NCI-H1436 treated with DMSO at 0.1 percent for 48 hours (cell line): ENCODE measurements around the gene KRTCAP2.

Experiments used
- DNase-seq: peaks from one replicate; lab custom pipeline; 2025; lab: John Stamatoyannopoulos, UW

KRTCAP2 gene

DNA sequence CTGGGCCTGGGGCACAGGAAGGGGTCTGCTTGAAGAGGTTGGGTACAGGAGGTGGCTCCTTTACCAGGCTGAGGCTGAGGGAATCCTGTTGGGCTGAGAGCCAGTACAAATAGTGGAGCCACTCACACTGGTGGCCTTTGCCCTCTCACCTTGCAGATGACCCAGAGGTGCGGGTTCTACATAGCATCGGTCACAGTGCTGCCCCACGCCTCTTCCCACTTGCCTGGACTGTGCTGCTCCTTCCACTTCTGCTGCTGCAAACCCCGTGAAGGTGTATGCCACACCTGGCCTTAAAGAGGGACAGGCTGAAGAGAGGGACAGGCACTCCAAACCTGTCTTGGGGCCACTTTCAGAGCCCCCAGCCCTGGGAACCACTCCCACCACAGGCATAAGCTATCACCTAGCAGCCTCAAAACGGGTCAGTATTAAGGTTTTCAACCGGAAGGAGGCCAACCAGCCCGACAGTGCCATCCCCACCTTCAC, 39.3 kb downstream of the KRTCAP2 start:
- no peak for DNase-seq

DNA sequence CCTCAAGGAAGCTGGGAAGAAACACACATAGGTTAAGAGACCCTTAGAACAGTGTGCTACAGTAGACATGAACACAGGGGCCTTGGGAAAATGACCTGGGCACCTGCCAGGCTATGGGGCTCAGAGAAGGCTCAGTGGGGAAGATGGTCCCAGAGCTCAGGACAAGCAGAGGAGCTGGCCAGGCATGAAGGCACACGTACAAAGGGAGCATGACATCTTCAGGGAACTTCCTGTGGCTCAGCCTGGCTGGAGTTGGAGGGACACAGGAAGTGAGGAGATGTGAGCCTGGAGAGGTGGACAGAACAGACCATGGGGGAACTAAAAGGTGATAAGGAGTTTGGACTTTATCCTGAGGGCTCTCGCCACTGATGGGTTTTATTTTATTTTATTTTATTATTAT, 41.2 kb downstream of the KRTCAP2 start:
- DNase-seq: no peak

DNA sequence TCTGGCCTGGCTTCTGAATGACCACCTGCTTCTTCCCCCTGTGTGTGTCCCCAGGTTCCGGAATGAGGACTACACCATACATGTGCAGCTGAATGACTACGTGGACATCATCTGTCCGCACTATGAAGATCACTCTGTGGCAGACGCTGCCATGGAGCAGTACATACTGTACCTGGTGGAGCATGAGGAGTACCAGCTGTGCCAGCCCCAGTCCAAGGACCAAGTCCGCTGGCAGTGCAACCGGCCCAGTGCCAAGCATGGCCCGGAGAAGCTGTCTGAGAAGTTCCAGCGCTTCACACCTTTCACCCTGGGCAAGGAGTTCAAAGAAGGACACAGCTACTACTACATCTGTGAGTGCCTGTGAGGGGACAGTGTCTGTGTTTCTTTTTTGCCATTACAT, 41.8 kb downstream of the KRTCAP2 start:
- DNase-seq: no peak

DNA sequence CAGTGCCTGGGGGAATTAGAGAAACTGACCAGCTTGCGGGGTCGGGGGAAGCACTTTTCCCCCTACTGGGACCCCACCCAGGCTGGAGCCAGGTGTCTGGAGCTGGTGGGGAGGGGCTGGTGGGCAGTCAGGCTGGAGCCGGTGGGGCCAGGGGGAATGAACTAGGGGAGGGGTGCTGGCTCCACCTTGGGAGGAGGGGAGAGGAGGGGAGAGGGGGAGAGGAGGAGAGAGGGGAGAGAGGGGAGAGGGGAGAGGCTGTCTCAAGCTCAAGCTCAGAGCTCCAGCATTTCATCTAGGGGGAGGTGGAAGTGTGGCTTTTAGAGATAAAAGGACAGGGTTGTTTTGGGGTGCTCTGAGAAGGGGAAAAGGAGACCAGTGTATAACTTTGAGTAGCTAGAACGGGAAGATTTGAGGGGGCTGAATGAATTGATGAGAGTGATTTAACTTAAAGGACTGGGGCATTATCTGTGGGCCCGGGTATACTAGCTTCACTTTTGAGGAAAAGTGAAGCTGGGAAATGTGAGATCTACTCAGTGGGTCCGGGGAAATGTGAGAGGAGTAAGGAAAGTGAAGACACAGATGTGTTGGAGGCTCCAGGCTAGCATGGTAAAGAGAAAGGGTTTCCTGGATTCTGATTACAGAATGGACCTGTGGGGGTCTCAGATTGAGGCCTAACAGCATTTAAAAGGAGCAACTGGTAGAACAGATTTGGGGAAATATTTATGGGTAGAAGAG, 42.7 kb downstream of the KRTCAP2 start:
- no peak for DNase-seq

DNA sequence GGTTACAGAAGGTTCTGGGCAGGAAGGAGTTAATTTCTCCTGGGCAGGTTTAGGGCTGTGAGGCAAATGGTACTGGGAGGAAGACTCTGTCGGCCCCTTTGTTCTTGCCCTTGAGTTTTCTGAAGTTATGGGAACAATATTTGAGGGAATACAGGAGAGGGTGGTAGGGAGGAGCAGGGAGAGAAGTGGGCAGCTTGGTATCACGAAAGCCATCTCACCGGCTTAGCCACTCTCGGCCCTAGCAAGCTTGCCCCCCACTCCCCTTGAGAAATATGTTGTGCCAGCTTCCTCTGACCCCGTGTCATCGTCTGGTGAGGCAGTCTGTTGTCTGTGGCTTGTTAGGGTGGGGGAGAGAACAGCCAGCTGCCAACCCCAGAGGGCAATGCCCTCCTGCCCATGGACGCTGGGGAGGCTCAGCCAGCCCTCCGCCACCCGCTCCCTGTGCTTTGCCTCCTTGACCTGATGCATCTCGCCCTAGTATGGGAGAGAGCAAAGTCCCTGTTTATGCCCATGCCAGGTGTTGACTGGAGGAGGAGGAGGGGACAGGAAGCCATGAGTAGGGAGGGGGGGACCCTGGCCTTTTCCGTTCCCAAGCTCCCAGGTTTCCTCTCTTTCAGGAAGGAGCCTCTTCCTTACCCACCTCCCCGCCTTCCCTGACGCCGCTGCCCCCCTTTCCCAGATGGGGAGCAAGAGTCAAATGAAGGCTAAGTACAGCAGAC, 44.2 kb downstream of the KRTCAP2 start:
- no peak for DNase-seq

DNA sequence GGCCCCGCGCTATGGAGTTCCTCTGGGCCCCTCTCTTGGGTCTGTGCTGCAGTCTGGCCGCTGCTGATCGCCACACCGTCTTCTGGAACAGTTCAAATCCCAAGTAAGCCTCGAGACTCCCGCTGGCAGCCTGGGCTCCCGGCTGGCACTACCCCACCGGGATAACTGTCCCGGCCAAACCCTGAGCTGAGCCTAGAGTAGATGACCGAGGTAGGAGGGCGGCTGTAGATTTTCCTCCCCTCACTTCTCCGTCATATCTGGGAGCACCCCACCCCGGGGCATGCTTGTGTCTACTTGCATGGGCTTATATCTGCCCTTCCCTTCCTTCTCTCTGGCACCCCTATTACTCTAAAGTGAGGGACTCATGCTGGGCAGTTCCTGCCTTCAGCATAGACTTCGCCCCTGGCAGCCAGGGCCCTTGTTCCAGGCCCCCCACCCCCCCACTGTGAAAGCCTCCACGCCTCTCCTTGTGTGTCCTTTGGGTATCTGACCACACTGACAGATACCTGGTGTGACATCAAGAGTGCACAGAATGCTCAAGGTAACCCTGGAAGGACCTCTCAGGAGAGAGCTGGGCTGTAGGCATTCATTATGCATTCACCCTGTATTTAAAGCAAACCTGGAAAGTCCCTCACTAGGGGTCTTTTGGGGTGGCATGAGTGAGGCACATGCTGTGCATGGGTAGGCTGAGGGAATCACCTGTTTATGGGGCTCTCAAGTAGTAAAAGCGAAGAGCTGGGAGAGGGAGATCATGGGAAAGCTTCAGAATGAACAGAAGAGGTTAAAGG, 44.9 kb downstream of the KRTCAP2 start:
- DNase-seq: no peak

DNA sequence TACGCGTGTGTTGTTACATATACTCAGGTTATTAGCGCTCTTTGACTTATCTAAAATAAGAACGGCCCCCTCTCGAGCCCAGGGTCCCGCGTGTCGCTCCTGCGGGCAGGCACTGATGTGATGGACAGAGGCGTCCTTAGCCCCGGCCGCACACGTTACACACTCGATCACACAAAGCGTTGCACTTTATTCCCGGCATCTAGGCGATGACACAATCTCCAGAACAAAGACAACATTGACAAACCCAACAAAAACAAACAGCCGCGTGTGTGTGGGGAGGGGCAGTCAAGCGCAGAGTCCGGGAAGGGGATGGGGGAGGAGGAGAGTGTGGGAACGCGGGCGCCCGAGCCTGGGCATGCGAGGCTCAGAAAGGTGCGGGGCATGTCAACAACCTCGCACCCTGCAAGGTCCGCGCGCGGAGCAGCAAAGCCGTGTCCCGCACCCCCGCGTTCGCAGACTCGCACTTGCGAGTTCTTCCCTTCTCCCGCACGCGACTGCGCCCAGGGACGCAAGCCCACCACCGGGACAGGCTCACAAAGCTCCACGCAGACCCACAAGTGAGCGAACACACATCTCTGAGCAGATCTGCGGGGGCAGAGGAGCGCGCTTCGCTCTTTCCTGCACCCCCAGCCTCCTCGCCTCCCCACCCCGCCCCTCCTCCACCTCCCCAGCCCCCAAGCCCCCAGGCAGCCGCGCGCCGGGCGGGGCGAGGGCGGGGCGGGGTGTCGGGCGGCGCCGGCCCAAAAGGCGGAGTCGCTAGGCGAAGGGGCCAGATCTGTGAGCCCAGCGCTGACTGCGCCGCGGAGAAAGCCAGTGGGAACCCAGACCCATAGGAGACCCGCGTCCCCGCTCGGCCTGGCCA, 45.8 kb downstream of the KRTCAP2 start, which contains the start of gene EFNA1:
EFNA1 (plus strand) TSS at position 772 of the 862 bp plus-strand sequence. CDS start 102 bp downstream, outside the sequence.
- no peak for DNase-seq

DNA sequence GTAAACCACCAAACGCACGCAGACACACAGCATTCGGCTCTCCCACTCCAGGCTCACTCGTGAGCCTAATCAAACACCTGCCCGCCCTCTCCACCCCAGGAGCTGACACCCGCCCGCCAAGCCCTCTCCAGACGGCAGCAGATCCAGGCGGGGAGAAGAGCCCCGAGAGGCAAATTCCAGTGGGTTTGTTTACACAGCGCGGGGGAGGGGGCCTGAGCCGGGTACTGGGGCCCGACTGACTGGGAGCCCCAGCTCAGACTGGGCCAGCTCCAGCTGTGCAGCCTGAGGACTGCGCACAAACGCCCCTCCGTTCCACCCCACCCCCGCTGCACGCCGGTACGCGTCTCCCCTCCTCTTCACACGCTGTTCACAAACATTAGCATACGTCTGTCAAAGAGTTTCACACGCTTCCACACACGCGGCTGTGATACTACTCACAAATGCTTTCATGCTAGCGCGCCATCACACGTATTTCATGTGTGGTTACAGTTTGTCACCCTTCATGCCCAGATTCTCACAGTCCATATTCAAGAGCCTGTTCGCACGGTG, 46.5 kb downstream of the KRTCAP2 start:
- no peak for DNase-seq

DNA sequence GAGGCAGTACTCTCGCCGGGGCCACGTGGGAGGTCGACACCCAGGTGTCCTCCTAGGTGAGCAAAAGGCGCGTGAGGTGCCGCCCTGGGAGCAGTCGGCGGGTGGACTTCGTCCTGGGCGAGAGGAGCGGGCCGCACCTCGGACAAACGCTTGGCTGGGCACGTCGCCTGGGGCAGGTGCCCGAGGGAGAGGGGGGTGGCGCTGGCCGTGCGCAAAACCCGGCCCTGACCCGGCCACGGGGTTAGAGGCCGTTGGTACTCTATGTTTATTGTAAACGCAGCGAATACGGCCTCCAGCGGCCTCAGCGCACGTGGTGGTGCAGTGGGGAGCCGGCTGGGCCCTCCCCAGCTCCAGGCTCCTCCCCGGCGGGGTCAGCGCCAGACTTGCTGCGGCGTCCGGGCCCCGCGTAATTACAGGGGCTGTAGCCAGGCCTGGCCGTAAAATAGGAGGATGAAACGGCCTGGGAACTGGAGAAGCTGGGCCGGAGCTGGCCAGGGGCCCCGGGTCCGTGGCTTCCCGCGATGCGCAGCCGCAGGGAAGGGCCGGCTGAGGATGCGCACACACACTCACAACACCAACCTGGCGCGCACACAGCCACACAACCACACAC, 47.1 kb downstream of the KRTCAP2 start:
- no peak for DNase-seq

DNA sequence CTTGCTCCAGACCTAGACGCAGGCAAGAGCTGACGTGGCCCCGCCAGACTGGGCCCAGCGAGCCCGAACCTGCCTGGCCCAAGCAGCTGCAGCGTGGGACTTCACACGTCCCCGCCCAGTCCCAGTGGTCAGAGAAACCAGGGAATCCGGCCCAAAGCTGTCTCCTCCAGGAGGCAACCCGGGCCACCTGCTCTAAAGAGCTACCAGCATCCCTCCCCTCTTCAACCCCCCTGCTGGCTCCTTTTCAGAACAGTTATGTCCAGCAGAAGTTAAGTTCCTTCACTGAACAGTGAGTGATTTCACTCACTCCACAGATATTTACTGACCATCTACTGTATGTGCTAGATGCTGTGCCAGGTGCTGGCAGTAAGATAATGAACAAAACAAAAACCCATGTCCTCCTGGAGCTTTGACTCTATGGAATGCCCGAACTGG, 47.6 kb downstream of the KRTCAP2 start:
- no peak for DNase-seq

DNA sequence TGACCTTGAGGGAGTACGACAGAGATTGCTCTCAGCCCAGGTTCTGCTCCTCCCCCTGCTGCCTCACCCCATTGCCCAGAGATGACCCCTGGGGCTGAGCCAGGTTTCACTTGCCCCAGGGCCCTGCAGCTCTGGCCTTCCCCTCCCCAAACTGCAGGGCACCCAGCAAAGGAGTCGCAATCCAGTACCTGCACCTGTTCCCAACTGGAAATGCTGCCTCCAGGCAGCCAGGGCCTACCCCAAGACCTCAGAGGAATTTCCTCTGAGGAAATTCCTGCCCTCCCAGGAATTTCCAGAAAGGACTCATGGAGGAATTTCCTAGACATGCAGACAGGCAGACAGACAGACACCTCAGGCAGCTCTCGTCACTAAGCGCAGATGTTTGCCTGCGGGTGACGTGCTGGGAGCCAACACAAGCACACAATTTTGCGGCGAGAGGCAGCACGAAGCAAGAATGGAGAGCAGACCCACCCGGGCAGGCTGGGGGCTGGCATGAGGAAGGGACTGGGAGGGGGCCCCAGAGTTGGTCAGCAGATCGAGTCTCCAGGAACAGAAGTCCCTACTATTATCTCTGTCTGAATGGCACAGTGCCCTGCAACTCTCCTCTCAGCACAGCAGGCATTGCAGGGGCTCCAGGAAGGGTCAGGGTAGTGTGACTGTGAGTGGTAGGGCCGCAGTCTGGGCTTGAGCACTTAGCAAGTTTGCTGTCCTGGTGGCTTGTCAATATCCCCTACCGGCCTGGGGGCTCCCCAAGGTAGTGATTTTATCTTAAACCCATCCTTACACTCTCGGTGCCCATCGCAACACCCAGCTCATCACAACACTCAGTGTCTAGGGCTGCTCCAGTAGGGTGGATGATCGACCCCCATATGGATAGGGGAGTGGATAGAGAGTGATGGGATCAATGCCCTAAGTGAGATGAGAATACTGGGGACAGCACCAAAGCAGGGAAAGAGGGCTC, 48.3 kb downstream of the KRTCAP2 start:
- DNase-seq: no peak

DNA sequence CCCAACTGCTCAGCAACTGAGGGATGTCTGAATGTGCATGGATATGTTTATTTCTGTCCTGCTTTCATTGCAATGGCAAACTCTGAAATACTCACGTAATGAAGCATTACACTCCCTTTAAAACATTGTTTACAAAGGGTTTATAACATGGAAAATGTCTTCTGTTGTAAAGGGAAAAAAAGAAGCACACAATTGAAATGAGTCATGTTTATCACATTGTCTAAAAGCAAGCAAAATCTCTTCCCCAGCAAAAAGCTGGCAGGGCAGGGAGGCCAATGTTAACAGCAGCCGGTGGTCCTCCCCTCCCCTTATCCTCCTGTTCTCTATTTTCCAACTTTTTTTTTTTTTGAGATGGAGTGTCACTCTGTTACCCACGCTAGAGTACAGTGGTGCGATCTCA, 49.3 kb downstream of the KRTCAP2 start:
- DNase-seq: no peak

DNA sequence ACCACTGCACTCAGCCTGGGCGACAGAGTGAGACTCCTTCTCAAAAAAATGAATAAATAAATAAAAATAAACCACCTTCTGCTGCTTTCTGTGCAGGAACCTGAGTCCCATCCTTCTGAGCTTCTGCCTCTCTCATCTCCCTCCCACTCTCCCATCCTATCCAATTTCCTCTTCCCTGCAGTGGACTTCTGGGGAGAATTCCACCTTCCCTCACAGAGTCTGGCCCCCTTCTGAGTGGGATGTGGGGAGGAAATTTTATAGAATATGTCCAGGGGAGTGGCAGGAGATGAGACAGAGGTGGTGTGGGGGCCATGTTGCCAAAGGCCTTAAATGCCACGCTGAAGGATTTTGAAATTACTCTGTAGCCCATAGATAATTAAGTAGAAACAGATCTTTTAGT, 50.8 kb downstream of the KRTCAP2 start:
- no peak for DNase-seq

DNA sequence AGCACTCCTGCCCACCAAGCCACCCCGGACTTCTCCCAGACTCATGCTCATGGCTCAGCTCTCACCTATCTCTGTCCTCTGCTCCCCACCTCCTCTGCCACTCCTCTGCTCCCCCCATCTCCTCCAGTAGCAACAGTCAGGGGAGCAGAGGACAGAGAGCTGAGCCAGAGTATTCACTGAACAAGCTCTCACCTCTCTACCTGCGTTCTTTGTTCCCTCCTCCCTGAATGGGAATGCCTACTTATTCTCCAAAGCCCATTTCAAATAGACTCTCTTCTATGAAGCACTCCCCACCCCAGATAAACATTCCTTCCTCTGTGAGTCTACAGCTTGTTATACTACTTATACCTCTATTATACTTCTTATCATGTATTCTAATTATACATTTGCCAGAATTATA, 51.9 kb downstream of the KRTCAP2 start:
- no peak for DNase-seq

DNA sequence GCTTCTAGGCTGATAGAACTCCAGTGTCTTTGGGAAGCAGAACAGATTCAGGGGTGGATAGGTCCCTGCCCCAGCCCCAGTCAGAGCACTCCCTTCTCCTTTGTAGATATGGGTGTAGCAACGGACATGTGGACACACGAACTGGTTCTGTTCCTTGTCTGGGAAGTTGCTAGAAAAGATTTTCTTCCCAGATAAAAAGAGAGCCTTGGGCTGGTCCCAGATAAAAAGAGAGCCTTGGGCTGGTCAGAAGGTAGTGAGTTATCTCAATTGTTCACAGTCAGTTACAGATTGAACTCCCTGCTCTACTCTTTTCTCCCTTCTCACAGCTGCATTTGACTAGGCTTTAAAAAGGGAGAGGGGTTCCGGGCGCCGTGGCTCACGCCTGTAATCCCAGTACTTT, 52.9 kb downstream of the KRTCAP2 start:
- no peak for DNase-seq
